Right atrium auricular region (tissue), 2 donors: ENCODE results near the gene CLK3. TPM values are rescaled to one million over a fixed set of nuclear protein-coding genes. Genes with fewer than 3 reads are reported as not detected.

Experiments used
- DNase-seq: peaks from one replicate; pipeline ENCODE4 v3.0.0-alpha.2; 2019; ENCODE audit warnings: low spot score
- H3K27ac ChIP-seq, 2 donors: fragments of 200-600 bp; sonication (generic); 1 replicate in 1 of 2; 2 replicates in 1 of 2; pipeline ENCODE4 v1.5.1; 2016 to 2019
- H3K27me3 ChIP-seq, 2 donors: fragments of 200-600 bp; sonication (generic); one replicate each; pipeline versions ENCODE4 v1.5.1 to v1.6.0; 2017 to 2019
- H3K36me3 ChIP-seq: fragments of 200-600 bp; sonication (generic); one replicate; pipeline ENCODE4 v1.5.1; 2016
- H3K4me1 ChIP-seq, 2 donors: fragments of 200-600 bp; sonication (generic); one replicate each; pipeline versions ENCODE4 v1.5.1 to v1.6.0; 2017 to 2019
- H3K4me3 ChIP-seq, 2 donors: fragments of 200-600 bp; sonication (generic); 1 replicate in 1 of 2; 2 replicates in 1 of 2; pipeline ENCODE4 v1.5.1; 2017 to 2019; ENCODE audit warnings: mild to moderate bottlenecking in 1 of 2, moderate library complexity in 1 of 2
- H3K9me3 ChIP-seq, 2 donors: fragments of 200-600 bp; sonication (generic); one replicate each; pipeline ENCODE4 v1.5.1; 2019
- total RNA-seq, 2 donors: library from RNA; depleted of rRNA; stranded (reverse); fragments of >200 nt; gene quantifications; one replicate each; pipeline ENCODE4 v1.1.0, GENCODE V29; 2016
- TF ChIP-seq, protein P1 (sequence below), 2 donors: fragments of 200-600 bp; sonication (generic); IDR thresholded peaks; one replicate each; pipeline ENCODE4 v1.5.1; 2019; ENCODE audit warnings: antibody characterized with exemption in 2 of 2

CLK3 gene
- total RNA-seq, 2 donors from 2014 or later, result 52.8 to 59.2 TPM

DNA sequence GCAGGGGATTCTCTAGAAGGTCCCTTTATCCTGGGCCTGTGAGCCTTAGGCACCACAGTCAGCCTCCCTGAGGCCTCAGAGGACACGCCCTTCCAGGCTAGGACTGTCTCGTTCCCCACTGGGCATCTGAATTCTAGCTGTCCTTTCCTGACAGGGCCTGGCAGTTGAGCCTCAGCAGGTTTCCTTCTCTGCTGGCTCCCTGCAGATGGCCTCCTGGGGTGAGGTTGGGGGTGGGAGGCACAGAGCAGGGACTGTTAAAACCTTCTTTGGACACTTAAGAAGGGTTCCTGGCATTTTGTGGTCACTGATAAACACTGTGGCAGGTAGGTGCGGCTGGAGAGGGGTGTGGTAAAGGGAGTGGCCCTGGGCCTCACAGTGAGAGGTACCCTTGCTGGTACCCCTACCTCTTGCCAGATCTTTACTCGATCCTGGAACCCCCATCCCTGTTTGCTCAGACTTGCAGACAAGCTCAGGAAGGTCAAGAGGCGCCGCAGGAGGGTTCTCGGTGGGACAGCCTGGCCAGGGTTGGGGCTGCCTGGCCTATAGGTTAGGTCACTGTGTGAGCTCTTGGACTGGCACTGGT lies 8.5 kb downstream of the CLK3 start:
- Histone ChIP-seq H3K36me3 (peaks cover 100% of the 10 kb centered on the region), H3K4me1 (peaks cover 0 to 22% of the 10 kb centered on the region in 2 donors), H3K4me3 (no peak overlapping the region), H3K27me3 (no peaks in the 10 kb centered on the region), H3K27ac (no peak overlapping the region), H3K9me3 (no peaks in the 10 kb centered on the region)
- DNase-seq, result no peak
- TF ChIP-seq, protein P1, sequence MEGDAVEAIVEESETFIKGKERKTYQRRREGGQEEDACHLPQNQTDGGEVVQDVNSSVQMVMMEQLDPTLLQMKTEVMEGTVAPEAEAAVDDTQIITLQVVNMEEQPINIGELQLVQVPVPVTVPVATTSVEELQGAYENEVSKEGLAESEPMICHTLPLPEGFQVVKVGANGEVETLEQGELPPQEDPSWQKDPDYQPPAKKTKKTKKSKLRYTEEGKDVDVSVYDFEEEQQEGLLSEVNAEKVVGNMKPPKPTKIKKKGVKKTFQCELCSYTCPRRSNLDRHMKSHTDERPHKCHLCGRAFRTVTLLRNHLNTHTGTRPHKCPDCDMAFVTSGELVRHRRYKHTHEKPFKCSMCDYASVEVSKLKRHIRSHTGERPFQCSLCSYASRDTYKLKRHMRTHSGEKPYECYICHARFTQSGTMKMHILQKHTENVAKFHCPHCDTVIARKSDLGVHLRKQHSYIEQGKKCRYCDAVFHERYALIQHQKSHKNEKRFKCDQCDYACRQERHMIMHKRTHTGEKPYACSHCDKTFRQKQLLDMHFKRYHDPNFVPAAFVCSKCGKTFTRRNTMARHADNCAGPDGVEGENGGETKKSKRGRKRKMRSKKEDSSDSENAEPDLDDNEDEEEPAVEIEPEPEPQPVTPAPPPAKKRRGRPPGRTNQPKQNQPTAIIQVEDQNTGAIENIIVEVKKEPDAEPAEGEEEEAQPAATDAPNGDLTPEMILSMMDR (IDR thresholded peaks at IDR 0.05), result no peak

DNA sequence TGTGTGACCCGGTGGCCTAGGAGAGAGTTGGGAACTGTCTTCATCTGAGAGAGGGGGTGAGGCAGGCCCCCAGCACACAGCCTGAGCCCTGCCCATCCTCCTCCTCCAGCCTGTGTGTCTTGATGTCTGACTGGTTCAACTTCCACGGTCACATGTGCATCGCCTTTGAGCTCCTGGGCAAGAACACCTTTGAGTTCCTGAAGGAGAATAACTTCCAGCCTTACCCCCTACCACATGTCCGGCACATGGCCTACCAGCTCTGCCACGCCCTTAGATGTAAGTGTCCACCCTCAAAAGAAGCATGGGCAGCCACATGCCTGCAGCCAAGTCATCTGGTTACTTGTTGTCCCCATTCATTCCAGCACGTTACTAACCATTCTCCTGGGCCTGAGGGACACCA lies 10.1 kb downstream of the CLK3 start:
- peaks cover 0 to 10% of the 10 kb centered on the region in 2 donors for H3K4me1 ChIP-seq
- TF ChIP-seq, protein P1 (IDR thresholded peaks at IDR 0.05), result no peak
- no peaks in the 10 kb centered on the region for H3K27me3 ChIP-seq
- no peak overlapping the region for H3K4me3 ChIP-seq
- H3K36me3 ChIP-seq, result peaks cover 98% of the 10 kb centered on the region
- no peak for DNase-seq
- no peaks in the 10 kb centered on the region for H3K9me3 ChIP-seq
- no peak overlapping the region for H3K27ac ChIP-seq

DNA sequence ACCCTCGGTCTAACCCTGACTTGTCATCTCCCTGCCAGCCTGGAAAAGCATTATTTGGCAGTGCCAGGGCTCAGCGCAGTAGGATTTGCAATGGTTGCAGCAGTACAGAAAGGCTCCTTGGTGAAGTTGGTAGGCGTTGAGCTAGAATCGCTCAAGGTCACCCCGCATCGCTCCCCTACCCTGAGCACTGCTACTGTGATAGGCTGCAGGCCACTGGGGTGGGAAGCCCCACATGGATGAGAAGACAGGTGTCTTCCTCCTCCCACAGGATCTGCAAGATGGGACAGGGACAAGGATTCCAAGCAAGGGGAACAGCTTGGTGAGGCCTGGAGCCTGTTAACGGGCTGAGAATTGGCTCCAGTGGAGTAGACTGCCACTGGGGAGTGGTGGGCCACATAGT lies 10.7 kb downstream of the CLK3 start:
- no peaks in the 10 kb centered on the region for H3K27me3 ChIP-seq
- TF ChIP-seq, protein P1 (IDR thresholded peaks at IDR 0.05), result no peak
- no peaks in the 10 kb centered on the region for H3K9me3 ChIP-seq
- H3K4me1 ChIP-seq, result peaks cover 0 to 4% of the 10 kb centered on the region in 2 donors
- no peak overlapping the region for H3K4me3 ChIP-seq
- H3K36me3 ChIP-seq, result peaks cover 98% of the 10 kb centered on the region
- no peak overlapping the region for H3K27ac ChIP-seq
- DNase-seq, result no peak

DNA sequence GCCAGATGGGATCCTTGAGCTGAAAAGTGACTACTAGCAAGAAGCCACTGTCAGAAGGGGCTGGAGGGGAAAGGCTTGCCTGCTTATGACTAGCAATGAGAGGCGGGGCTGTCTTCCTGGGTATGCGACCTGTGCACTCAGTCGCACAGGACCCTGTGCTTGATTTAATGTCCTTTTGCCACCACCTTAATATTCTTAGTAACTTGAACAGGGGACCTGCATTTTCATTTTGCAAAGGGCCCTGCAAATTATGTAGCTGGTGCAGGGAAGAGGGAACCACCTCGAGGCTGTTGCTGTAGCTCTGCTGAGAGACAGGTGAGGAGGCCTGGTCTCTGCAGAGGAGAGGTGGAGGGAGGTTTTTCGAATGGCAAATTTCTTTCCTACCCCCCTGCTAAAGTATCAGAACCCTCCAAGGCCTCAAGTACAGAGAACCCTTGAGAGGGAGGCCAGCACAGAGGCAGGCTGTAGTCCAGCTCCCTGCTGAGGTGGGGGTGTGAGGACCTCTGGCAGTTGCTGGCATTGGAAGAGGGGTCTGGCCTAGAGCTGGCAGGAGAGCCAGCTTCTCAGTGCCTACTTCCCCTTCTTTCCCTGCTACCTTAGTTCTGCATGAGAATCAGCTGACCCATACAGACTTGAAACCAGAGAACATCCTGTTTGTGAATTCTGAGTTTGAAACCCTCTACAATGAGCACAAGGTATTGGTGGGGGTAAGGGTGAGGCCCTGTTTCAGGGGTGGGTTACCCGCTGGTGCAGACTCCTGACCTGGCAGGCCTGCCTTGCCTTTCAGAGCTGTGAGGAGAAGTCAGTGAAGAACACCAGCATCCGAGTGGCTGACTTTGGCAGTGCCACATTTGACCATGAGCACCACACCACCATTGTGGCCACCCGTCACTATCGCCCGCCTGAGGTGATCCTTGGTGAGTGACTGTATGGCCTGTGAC lies 11.4 kb downstream of the CLK3 start:
- Histone ChIP-seq H3K4me1 (no peaks in the 10 kb centered on the region), H3K4me3 (no peak overlapping the region), H3K36me3 (peaks cover 91% of the 10 kb centered on the region), H3K27ac (no peak overlapping the region), H3K27me3 (no peaks in the 10 kb centered on the region), H3K9me3 (no peaks in the 10 kb centered on the region)
- no peak for DNase-seq
- TF ChIP-seq, protein P1 (IDR thresholded peaks at IDR 0.05), result no peak

DNA sequence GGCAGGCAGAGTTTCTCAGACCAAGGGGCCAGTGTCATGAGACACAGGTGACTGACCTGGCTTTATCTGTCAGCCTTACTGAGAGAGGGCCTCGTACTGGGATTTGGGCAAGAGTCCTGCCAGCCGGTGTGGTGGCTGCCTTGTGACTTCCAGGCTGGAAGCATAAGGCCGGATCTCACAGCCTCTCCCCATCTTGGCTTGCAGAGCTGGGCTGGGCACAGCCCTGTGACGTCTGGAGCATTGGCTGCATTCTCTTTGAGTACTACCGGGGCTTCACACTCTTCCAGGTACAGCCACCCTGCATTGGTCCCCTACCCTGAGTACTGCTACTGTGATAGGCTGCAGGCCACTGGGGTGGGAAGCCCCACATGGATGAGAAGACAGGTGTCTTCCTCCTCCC lies 12.1 kb downstream of the CLK3 start:
- peaks cover 90% of the 10 kb centered on the region for H3K36me3 ChIP-seq
- H3K9me3 ChIP-seq, result no peaks in the 10 kb centered on the region
- no peak overlapping the region for H3K4me3 ChIP-seq
- no peak for DNase-seq
- no peaks in the 10 kb centered on the region for H3K27me3 ChIP-seq
- TF ChIP-seq, protein P1 (IDR thresholded peaks at IDR 0.05), result no peak
- H3K27ac ChIP-seq, result no peak overlapping the region
- no peaks in the 10 kb centered on the region for H3K4me1 ChIP-seq
